ENCODE measurements around the gene MYO15B.
A peak's percentile ranks its signal among the peaks of the same experiment; 100 is the strongest.

- TF ChIP-seq CTCF (IDR thresholded peaks at IDR 0.05) = no peak
- TF ChIP-seq POLR2A (IDR thresholded peaks at IDR 0.05) = peak in 1 of 2 donors; percentile 35
Measured at GRCh38 chr17:75549246-75550138, 38.1 kb upstream of the MYO15B start.

Data from uterus (tissue), 2 donors.